ENCODE data around the gene FASLG. TPM values are rescaled to one million over a fixed set of nuclear protein-coding genes. Genes with fewer than 3 reads are reported as not detected.

Gene FASLG
- total and polyA plus RNA-seq, 11 donors: 0.91 to 1.9 TPM; not detected in 9

DNA sequence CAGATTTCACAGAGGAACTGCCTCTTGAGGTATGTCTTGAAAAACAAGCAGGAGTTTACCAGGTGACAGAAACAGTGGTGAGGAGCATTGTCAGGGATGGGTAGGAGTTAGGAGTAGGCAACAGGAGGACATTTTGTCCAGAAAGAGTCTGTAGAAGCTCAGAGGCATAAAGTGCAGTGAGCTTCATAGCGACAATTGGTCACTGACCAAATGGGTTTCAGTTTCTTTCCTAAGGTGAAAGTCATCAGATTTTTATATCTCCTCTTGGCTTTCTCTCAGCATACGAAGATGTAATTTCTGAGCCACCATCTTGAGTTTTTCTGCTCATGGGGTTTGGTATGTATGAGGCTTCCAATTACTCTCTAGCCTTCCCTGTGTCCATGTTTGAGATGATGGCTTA lies 29.3 kb upstream of the FASLG start:
- peaks cover 0 to 13% (median 0%) of the 10 kb centered on the region in 12 donors for H3K9me3 ChIP-seq
- intact Hi-C loops (cut with DNase I): no loop called here
- H3K4me1 ChIP-seq: no peaks in the 10 kb centered on the region
- no peak overlapping the region for H3K4me3 ChIP-seq
- DNase-seq (no peak), ATAC-seq (no peak)
- H3K36me3 ChIP-seq: no peaks in the 10 kb centered on the region
- WGBS, 4 donors: 89 to 95% (median 93%) methylated on average over 2 of the region's 2 CpGs
- H3K27ac ChIP-seq: no peak overlapping the region
- TF ChIP-seq, protein P1, sequence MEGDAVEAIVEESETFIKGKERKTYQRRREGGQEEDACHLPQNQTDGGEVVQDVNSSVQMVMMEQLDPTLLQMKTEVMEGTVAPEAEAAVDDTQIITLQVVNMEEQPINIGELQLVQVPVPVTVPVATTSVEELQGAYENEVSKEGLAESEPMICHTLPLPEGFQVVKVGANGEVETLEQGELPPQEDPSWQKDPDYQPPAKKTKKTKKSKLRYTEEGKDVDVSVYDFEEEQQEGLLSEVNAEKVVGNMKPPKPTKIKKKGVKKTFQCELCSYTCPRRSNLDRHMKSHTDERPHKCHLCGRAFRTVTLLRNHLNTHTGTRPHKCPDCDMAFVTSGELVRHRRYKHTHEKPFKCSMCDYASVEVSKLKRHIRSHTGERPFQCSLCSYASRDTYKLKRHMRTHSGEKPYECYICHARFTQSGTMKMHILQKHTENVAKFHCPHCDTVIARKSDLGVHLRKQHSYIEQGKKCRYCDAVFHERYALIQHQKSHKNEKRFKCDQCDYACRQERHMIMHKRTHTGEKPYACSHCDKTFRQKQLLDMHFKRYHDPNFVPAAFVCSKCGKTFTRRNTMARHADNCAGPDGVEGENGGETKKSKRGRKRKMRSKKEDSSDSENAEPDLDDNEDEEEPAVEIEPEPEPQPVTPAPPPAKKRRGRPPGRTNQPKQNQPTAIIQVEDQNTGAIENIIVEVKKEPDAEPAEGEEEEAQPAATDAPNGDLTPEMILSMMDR (IDR thresholded peaks at IDR 0.05): no peak
- no peak for TF ChIP-seq POLR2A (IDR thresholded peaks at IDR 0.05)
- no peaks in the 10 kb centered on the region for H3K27me3 ChIP-seq

DNA sequence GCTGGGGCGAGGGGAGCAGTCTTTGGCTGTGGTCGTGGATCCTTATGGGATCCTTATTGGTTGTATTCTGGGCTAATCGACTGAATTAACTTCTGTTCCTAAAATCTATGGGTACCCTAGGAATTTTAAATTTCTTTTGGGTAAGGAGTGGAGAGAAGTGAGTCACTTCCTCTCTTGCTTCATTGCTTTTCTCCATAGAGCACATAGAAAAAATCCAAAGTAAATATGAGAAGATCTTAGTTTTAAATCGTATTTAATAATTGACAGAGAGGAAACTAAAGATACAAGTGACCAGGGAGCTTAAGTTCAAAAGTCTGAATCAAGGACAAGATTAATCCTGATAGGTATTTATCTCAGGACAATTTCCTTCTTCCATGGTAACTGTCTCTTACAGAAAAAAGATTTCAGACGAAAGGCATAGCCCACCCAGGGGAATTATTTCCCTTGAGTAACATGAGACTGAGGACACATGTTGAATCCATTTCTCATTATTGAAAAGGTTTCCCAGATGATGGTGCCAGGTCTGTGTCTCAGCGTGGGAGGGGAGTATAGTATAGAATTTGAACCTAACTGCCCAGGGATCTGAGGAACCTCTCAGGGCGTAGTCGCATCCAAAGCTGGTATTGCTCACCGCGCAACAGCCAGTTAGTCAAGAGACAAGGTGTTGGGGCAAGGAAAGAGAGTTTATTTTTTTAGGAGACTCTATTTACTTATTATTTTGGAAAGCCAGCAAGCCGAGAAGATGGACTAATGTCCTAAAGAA lies 28.7 kb upstream of the FASLG start:
- Histone ChIP-seq H3K36me3 (no peaks in the 10 kb centered on the region), H3K4me3 (no peak overlapping the region), H3K4me1 (no peaks in the 10 kb centered on the region), H3K27ac (no peak overlapping the region), H3K27me3 (no peaks in the 10 kb centered on the region), H3K9me3 (peaks cover 0 to 13% (median 0%) of the 10 kb centered on the region in 12 donors)
- DNase-seq (no peak), ATAC-seq (no peak)
- WGBS, 4 donors: 85 to 90% (median 89%) methylated on average over 11 of the region's 11 CpGs
- intact Hi-C loops (cut with DNase I): no loop called here
- TF ChIP-seq POLR2A (IDR thresholded peaks at IDR 0.05): no peak
- TF ChIP-seq, protein P1 (IDR thresholded peaks at IDR 0.05): no peak

DNA sequence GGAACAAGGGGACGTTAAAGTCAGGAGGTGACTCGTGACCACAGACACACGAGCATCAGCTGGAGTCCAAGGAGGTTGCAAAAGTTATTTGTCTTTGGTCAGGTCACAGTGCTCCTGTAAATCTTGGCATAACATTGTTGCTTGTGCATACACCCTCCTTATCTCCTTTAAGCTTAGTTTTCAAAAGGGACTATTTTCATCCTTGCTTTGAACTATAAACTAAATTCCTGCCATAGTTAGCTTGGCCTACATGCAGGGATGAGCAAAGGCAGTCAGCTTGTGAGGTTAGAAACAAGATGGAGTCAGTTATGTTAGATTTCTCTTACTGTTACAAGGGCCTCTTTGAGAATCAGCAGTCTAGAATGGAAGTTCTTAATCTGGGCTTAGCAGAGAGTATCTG lies 28.0 kb upstream of the FASLG start:
- Histone ChIP-seq H3K27ac (no peak overlapping the region), H3K4me1 (no peaks in the 10 kb centered on the region), H3K36me3 (no peaks in the 10 kb centered on the region), H3K9me3 (peaks cover 0 to 13% (median 0%) of the 10 kb centered on the region in 12 donors), H3K4me3 (no peak overlapping the region), H3K27me3 (no peaks in the 10 kb centered on the region)
- TF ChIP-seq, protein P1 (IDR thresholded peaks at IDR 0.05): no peak
- no peak for TF ChIP-seq POLR2A (IDR thresholded peaks at IDR 0.05)
- DNase-seq (no peak), ATAC-seq (no peak)
- WGBS, 4 donors: 71 to 80% (median 75%) methylated on average over 3 of the region's 3 CpGs
- intact Hi-C loops (cut with DNase I): no loop called here

DNA sequence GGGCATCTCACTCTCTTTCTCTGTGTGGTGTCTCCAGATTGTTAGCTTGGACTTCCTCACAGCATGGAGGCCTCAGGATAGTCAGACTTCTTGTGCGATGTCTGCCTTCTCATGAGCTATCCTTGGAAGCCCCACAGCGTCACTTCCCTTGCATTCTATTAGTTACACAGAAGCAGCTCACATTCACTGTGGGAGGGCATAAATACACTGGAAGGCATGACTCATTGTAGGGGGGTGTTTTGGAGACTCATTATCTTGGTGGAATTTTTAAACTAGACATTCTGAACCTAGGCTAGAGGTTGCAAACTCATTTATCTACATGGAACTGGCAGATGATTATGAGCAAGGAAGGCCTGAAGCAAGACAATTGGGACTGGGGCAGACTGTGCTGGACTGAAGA lies 21.4 kb upstream of the FASLG start:
- Histone ChIP-seq H3K4me1 (peaks cover 0 to 17% (median 0%) of the 10 kb centered on the region in 12 donors), H3K4me3 (no peak overlapping the region), H3K27ac (peak overlapping the region in 1 of 12 donors; percentile 67), H3K9me3 (peaks cover 0 to 2% (median 0%) of the 10 kb centered on the region in 12 donors), H3K36me3 (no peaks in the 10 kb centered on the region), H3K27me3 (no peaks in the 10 kb centered on the region)
- no peak for DNase-seq
- intact Hi-C loops (cut with DNase I): no loop called here
- WGBS, 4 donors: 85 to 100% (median 90%) methylated on average over 2 of the region's 2 CpGs
- TF ChIP-seq POLR2A (IDR thresholded peaks at IDR 0.05): no peak
- TF ChIP-seq, protein P1 (IDR thresholded peaks at IDR 0.05): no peak
- ATAC-seq: peak in 2 of 4 donors; percentile 41 to 50
